Measurements from ENCODE around the gene POLDIP2.

- TF ChIP-seq, protein P1, sequence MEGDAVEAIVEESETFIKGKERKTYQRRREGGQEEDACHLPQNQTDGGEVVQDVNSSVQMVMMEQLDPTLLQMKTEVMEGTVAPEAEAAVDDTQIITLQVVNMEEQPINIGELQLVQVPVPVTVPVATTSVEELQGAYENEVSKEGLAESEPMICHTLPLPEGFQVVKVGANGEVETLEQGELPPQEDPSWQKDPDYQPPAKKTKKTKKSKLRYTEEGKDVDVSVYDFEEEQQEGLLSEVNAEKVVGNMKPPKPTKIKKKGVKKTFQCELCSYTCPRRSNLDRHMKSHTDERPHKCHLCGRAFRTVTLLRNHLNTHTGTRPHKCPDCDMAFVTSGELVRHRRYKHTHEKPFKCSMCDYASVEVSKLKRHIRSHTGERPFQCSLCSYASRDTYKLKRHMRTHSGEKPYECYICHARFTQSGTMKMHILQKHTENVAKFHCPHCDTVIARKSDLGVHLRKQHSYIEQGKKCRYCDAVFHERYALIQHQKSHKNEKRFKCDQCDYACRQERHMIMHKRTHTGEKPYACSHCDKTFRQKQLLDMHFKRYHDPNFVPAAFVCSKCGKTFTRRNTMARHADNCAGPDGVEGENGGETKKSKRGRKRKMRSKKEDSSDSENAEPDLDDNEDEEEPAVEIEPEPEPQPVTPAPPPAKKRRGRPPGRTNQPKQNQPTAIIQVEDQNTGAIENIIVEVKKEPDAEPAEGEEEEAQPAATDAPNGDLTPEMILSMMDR (IDR thresholded peaks at IDR 0.05; ENCODE audit: insufficient read depth, low read depth, low read length), result no peak
- TF ChIP-seq EZH2 (IDR thresholded peaks at IDR 0.05; ENCODE audit: insufficient read depth, low read length), result no peak
Measured at GRCh38 chr17:28327709-28328108, 29.6 kb downstream of the POLDIP2 start.
